Stomach (tissue), 19 donors: ENCODE results near the gene PAOX. TPM values are rescaled to one million over a fixed set of nuclear protein-coding genes. Genes with fewer than 3 reads are reported as not detected.
A peak's percentile ranks its signal among the peaks of the same experiment; 100 is the strongest.

Experiments used
- DNase-seq, 2 donors: peaks; one replicate each; pipeline versions ENCODE4 v3.0.0 to v3.0.0-alpha.2; 2013 to 2019
- H3K27ac ChIP-seq, 5 donors: fragments of 200-600 bp in 4 of 5; sonication (generic) in 4 of 5; one replicate each; pipeline ENCODE4 v1.5.1; 2013 to 2019; ENCODE audit warnings: mild to moderate bottlenecking in 1 of 5, moderate library complexity in 1 of 5
- H3K27me3 ChIP-seq, 3 donors: fragments of 200-600 bp; sonication (generic); one replicate each; pipeline ENCODE4 v1.5.1; 2017 to 2019; ENCODE audit warnings: mixed run types in 1 of 3
- H3K36me3 ChIP-seq, 4 donors: fragments of 200-600 bp; sonication (generic); 1 replicate in 3 of 4; 2 replicates in 1 of 4; pipeline ENCODE4 v1.5.1; 2016 to 2019
- H3K4me1 ChIP-seq, 4 donors: fragments of 200-600 bp; sonication (generic); one replicate each; pipeline ENCODE4 v1.5.1; 2016 to 2019
- H3K4me3 ChIP-seq, 4 donors: fragments of 200-600 bp; sonication (generic) in 3 of 4; one replicate each; pipeline ENCODE4 v1.5.1; 2016 to 2019; ENCODE audit warnings: mild to moderate bottlenecking in 1 of 4
- H3K9me3 ChIP-seq, 4 donors: fragments of 200-600 bp; sonication (generic); one replicate each; pipeline ENCODE4 v1.5.1; 2016 to 2019
- EP300 ChIP-seq: sonication (generic); formaldehyde crosslinking; IDR thresholded peaks from one replicate; pipeline ENCODE4 v1.6.1; 2017; ENCODE audit warnings: antibody characterized with exemption
- POLR2A ChIP-seq, 4 donors: fragments of 450-650 bp; IDR thresholded peaks; one replicate each; pipeline ENCODE4 v1.6.1; 2016; ENCODE audit warnings: antibody characterized with exemption in 4 of 4, control low read depth in 2 of 4, mild to moderate bottlenecking in 1 of 4, moderate library complexity in 1 of 4
- POLR2AphosphoS5 ChIP-seq, 3 donors: sonication (generic); formaldehyde crosslinking; IDR thresholded peaks; one replicate each; pipeline ENCODE4 v1.6.1; 2016; ENCODE audit warnings: antibody characterized with exemption in 3 of 3
- WGBS, 5 donors: extraction: QIAGEN DNeasy Blood & Tissue Kit in 3 of 5; methylation state at CpG; one replicate each; pipeline versions ENCODE4 v1.1.5 to v1.1.7; 2013 to 2018; 5-methylcytosine and 5-hydroxymethylcytosine counted together
- intact Hi-C: fragments of 100-400 bp; cut with DNase I; formaldehyde crosslinking; loops from one replicate; pipeline ENCODE4 v1.15.1; 2023; ENCODE audit warnings: low total_unique reads
- long read RNA-seq, 10 donors: transcript quantifications; one replicate each; lab custom pipeline, GENCODE V29; 2026
- polyA plus RNA-seq, 3 donors: library from polyadenylated mRNA; stranded (reverse); fragments of 200-250 nt; gene quantifications; one replicate each; pipeline ENCODE4 v1.2.3, GENCODE V29; 2013
- total RNA-seq, 5 donors: library from RNA; depleted of rRNA; stranded (reverse); fragments of >200 nt; gene quantifications; one replicate each; pipeline versions ENCODE4 v1.1.0 to v1.2.3, GENCODE V29; 2014 to 2016
- TF ChIP-seq, protein P1 (sequence below), 7 experiments: fragments of 450-650 bp in 4 of 7; fragments of 200-600 bp in 3 of 7; sonication (generic) in 3 of 7; IDR thresholded peaks; one replicate each; pipeline ENCODE4 v1.5.1; 2016 to 2019; ENCODE audit warnings: antibody characterized with exemption in 7 of 7, control low read depth in 2 of 7, mild to moderate bottlenecking in 1 of 7
- donor health status: healthy with polysubstance abuse.
- donor health status: Bipolar disorder and iron deficiency.
- donor health status: healthy.

PAOX gene
- 10 to 100 TPM in 4 of 5 donors, 1 to 10 TPM in 1; 3.3 to 40.0 (median 12.9) TPM for total RNA-seq
- 10 to 100 TPM in 1 of 3 donors, 1 to 10 TPM in 2; 4.7 to 10.3 (median 6.8) TPM for polyA plus RNA-seq
- long read RNA-seq, donor 1: 0 reads
- long read RNA-seq, donor 2, partial matches to known transcripts: 0 of 1 reads
- long read RNA-seq, donor 2, other reads (novel, unspliced or antisense): 0 of 1 reads
- long read RNA-seq, donor 3, partial matches to known transcripts: 0 of 1 reads
- long read RNA-seq, donor 3, other reads (novel, unspliced or antisense): 0 of 1 reads
- long read RNA-seq, donor 4: 0 reads
- long read RNA-seq, donor 5, partial matches to known transcripts: 0 of 1 reads
- long read RNA-seq, donor 5, other reads (novel, unspliced or antisense): 0 of 1 reads
- long read RNA-seq, donor 6, partial matches to known transcripts: 0 of 2 reads
- long read RNA-seq, donor 6, other reads (novel, unspliced or antisense): 0 of 2 reads
- long read RNA-seq, donor 7: 0 reads
- long read RNA-seq, donor 8, partial matches to known transcripts: 0 of 2 reads
- long read RNA-seq, donor 8, other reads (novel, unspliced or antisense): 0 of 2 reads
- long read RNA-seq, donor 9: 0 reads
- long read RNA-seq, donor 10, partial matches to known transcripts: 0 of 1 reads
- long read RNA-seq, donor 10, other reads (novel, unspliced or antisense): 0 of 1 reads

DNA sequence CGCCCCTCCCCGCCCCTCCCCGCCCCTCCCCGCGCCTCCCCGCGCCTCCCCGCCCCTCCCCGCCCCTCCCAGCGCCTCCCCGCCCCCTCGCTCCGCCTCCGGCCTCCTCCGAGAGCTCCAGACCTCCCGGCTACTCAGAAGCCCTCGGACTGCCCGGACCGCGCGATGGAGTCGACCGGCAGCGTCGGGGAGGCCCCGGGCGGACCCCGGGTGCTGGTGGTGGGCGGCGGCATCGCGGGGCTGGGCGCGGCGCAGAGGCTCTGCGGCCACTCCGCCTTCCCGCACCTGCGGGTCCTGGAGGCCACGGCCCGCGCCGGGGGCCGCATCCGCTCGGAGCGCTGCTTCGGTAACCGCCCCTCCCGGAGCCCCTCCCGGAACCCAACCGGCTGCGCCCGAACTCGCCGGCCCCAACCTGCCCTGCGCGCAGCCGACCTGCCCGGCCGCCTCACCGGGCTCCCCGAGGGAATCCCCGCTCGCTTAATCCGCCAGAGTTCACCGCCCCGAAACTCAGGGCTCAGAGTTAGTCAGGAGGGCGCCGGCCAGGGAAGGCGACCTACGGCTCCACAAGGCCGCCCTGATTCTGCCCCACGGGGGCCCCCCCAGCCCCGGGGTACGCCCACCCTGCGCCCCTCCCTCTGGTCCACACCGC, at the start of gene PAOX:
TSS of gene PAOX (plus strand) at position 111 of the 649 bp plus-strand sequence. CDS start at position 166, 55 bp downstream.
- Histone ChIP-seq H3K9me3 (no peaks in the 10 kb centered on the region), H3K27me3 (no peaks in the 10 kb centered on the region), H3K4me1 (peaks cover 15 to 37% (median 35%) of the 10 kb centered on the region in 4 donors), H3K4me3 (peak within 1 kb of the TSS; percentile 75 to 97 (median 82)), H3K27ac (peak within 1 kb of the TSS; percentile 85 to 93 (median 90)), H3K36me3 (peaks cover 0 to 26% (median 20%) of the 10 kb centered on the region in 4 donors)
- intact Hi-C loops: no loop called here
- 2 to 6% (median 2%) methylated on average over 26 to 67 of the region's 78 CpGs for WGBS, 5 donors
- TF ChIP-seq POLR2AphosphoS5 (IDR thresholded peaks at IDR 0.05) (peak in 1 of 3 donors; percentile 52), EP300 (no peak)
- peak; percentile 75 to 85 for DNase-seq

DNA sequence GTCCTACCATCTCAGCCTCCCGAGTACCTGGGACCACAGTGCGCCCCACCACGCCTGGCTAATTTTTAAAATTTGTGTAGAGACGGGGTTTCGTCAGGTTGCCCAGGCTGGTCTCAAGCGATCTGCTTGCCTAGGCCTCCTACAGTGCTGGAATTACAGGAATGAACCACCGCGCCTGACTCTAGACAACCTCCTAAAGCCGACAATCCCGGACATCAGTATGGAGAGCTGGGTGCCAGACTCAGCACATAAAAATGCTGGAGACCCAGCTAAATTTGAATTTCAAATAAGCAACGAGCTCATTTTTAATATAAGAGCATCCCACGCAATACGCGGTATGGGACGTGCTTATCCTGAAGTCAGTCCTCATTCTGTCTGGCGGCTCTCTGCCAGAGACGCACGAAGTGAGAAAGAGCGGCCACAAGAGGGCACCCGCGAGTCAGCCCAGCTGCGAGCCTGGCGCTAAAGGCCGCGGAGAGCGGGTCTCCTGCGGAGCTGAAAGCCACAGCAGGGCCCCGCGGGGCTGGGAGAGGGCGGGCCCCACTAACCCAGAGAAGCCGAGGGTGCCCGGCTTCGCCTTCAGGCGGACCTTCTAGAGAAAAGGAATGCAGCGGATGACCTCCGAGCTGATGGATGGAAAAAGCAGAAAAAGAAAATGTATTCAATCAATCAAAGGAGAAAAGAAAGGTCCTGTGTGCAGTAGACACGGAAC, 49.4 kb upstream of the PAOX start:
- no peaks in the 10 kb centered on the region for H3K36me3 ChIP-seq
- peak overlapping the region; percentile 21 to 50 (median 29) for H3K4me3 ChIP-seq
- H3K9me3 ChIP-seq: no peaks in the 10 kb centered on the region
- peak; percentile 91 to 95 for DNase-seq
- intact Hi-C loops: no loop called here
- TF ChIP-seq, protein P1, sequence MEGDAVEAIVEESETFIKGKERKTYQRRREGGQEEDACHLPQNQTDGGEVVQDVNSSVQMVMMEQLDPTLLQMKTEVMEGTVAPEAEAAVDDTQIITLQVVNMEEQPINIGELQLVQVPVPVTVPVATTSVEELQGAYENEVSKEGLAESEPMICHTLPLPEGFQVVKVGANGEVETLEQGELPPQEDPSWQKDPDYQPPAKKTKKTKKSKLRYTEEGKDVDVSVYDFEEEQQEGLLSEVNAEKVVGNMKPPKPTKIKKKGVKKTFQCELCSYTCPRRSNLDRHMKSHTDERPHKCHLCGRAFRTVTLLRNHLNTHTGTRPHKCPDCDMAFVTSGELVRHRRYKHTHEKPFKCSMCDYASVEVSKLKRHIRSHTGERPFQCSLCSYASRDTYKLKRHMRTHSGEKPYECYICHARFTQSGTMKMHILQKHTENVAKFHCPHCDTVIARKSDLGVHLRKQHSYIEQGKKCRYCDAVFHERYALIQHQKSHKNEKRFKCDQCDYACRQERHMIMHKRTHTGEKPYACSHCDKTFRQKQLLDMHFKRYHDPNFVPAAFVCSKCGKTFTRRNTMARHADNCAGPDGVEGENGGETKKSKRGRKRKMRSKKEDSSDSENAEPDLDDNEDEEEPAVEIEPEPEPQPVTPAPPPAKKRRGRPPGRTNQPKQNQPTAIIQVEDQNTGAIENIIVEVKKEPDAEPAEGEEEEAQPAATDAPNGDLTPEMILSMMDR (IDR thresholded peaks at IDR 0.05): peak in 5 of 7 experiments; percentile 67 to 96 (median 83)
- TF ChIP-seq POLR2AphosphoS5 (IDR thresholded peaks at IDR 0.05) (peak in 2 of 3 donors; percentile 30 to 63), EP300 (no peak)
- WGBS, 5 donors: 7 to 10% (median 8%) methylated on average over 30 to 37 of the region's 37 CpGs
- no peak overlapping the region for H3K27ac ChIP-seq
- peaks cover 12 to 87% (median 66%) of the 10 kb centered on the region in 3 donors for H3K27me3 ChIP-seq
- H3K4me1 ChIP-seq: peaks cover 26 to 28% (median 27%) of the 10 kb centered on the region in 4 donors

GRCh38 chr10:133332936-133333699, 45.9 kb upstream of the PAOX start:
- WGBS, 5 donors: 79 to 84% (median 81%) methylated on average over 30 of the region's 30 CpGs
- no peaks in the 10 kb centered on the region for H3K9me3 ChIP-seq
- DNase-seq: no peak
- no peak overlapping the region for H3K4me3 ChIP-seq
- H3K4me1 ChIP-seq: peaks cover 30 to 34% (median 32%) of the 10 kb centered on the region in 4 donors
- H3K36me3 ChIP-seq: no peaks in the 10 kb centered on the region
- intact Hi-C loops: no loop called here
- H3K27ac ChIP-seq: no peak overlapping the region
- peaks cover 21 to 87% (median 66%) of the 10 kb centered on the region in 3 donors for H3K27me3 ChIP-seq
- TF ChIP-seq POLR2AphosphoS5 (IDR thresholded peaks at IDR 0.05): no peak
- TF ChIP-seq EP300: no peak
- TF ChIP-seq, protein P1 (IDR thresholded peaks at IDR 0.05): no peak

- H3K27ac ChIP-seq: peak overlapping the region in 4 of 5 donors; percentile 14 to 62 (median 34)
- no peaks in the 10 kb centered on the region for H3K9me3 ChIP-seq
- peak overlapping the region; percentile 39 to 50 (median 42) for H3K4me3 ChIP-seq
- WGBS, 5 donors: 20 to 32% (median 22%) methylated on average over 25 to 51 of the region's 51 CpGs
- TF ChIP-seq EP300 (no peak), POLR2A (IDR thresholded peaks at IDR 0.05) (no peak), POLR2AphosphoS5 (IDR thresholded peaks at IDR 0.05) (no peak)
- TF ChIP-seq, protein P1 (IDR thresholded peaks at IDR 0.05): no peak
- H3K36me3 ChIP-seq: no peaks in the 10 kb centered on the region
- intact Hi-C loops: no loop called here
- H3K4me1 ChIP-seq: peaks cover 27 to 30% (median 29%) of the 10 kb centered on the region in 4 donors
- peaks cover 21 to 87% (median 57%) of the 10 kb centered on the region in 3 donors for H3K27me3 ChIP-seq
- peak in 1 of 2 donors; percentile 79 for DNase-seq
These were observed 44.4 kb upstream of the PAOX start for GRCh38 chr10:133334503-133335245.
